HEK293 (cell line): Measurements from ENCODE around the gene GREB1L.
A peak's percentile ranks its signal among the peaks of the same experiment; 100 is the strongest.

Experiments
- HOXA7 ChIP-seq: sonication (generic); formaldehyde crosslinking; IDR thresholded peaks from 2 replicates; pipeline ENCODE4 v1.8.1; 2022; ENCODE audit warnings: missing genetic modification reagents, borderline replicate concordance
- KLF1 ChIP-seq: fragments of 450-650 bp; formaldehyde crosslinking; IDR thresholded peaks from 2 replicates; pipeline ENCODE4 v1.5.1; 2016; ENCODE audit warnings: missing biosample characterization, missing genetic modification characterization
- KLF8 ChIP-seq: fragments of 450-650 bp; formaldehyde crosslinking; IDR thresholded peaks from 2 replicates; pipeline ENCODE4 v1.5.1; 2016; ENCODE audit warnings: missing biosample characterization, missing genetic modification characterization
- PATZ1 ChIP-seq: fragments of 450-650 bp; formaldehyde crosslinking; IDR thresholded peaks from 2 replicates; pipeline ENCODE4 v1.5.1; 2016; ENCODE audit warnings: missing biosample characterization, missing genetic modification characterization
- SALL2 ChIP-seq: fragments of 450-650 bp; formaldehyde crosslinking; IDR thresholded peaks from 2 replicates; pipeline ENCODE4 v1.5.0; 2017; ENCODE audit warnings: missing biosample characterization, mild to moderate bottlenecking, missing genetic modification characterization, borderline replicate concordance
- TSHZ1 ChIP-seq: fragments of 450-650 bp; formaldehyde crosslinking; IDR thresholded peaks from 2 replicates; pipeline ENCODE4 v1.5.1; 2016; ENCODE audit warnings: missing biosample characterization, missing genetic modification characterization, borderline replicate concordance
- YY2 ChIP-seq: fragments of 450-650 bp; formaldehyde crosslinking; IDR thresholded peaks from 2 replicates; pipeline ENCODE4 v1.5.1; 2016; ENCODE audit warnings: missing biosample characterization, missing genetic modification characterization
- ZBTB20 ChIP-seq: fragments of 450-650 bp; formaldehyde crosslinking; IDR thresholded peaks from 2 replicates; pipeline ENCODE4 v1.5.1; 2016; ENCODE audit warnings: missing biosample characterization, missing genetic modification characterization
- ZFP3 ChIP-seq: fragments of 450-650 bp; formaldehyde crosslinking; IDR thresholded peaks from 2 replicates; pipeline ENCODE4 v1.5.1; 2016; ENCODE audit warnings: low read depth, missing biosample characterization, missing genetic modification characterization
- ZFP37 ChIP-seq: fragments of 450-650 bp; formaldehyde crosslinking; IDR thresholded peaks from 2 replicates; pipeline ENCODE4 v1.5.1; 2016; ENCODE audit warnings: missing biosample characterization, missing genetic modification characterization
- ZNF311 ChIP-seq: fragments of 450-650 bp; formaldehyde crosslinking; IDR thresholded peaks from 2 replicates; pipeline ENCODE4 v1.5.1; 2017; ENCODE audit warnings: missing biosample characterization, missing genetic modification characterization, borderline replicate concordance
- ZNF488 ChIP-seq: fragments of 450-650 bp; formaldehyde crosslinking; IDR thresholded peaks from 2 replicates; pipeline ENCODE4 v1.5.1; 2016; ENCODE audit warnings: missing biosample characterization, missing genetic modification characterization
- ZNF596 ChIP-seq: fragments of 450-650 bp; IDR thresholded peaks from 2 replicates; pipeline ENCODE4 v1.5.0; 2018; ENCODE audit warnings: missing biosample characterization, mild to moderate bottlenecking, missing genetic modification characterization, moderate library complexity
- ZSCAN23 ChIP-seq: fragments of 450-650 bp; formaldehyde crosslinking; IDR thresholded peaks from 2 replicates; pipeline ENCODE4 v1.5.1; 2016; ENCODE audit warnings: missing biosample characterization, missing genetic modification characterization
- ZSCAN4 ChIP-seq: fragments of 450-650 bp; formaldehyde crosslinking; IDR thresholded peaks from 2 replicates; pipeline ENCODE4 v1.5.1; 2017; ENCODE audit warnings: missing biosample characterization, missing genetic modification characterization
- TF ChIP-seq, protein P1 (sequence below): fragments of 450-650 bp; formaldehyde crosslinking; IDR thresholded peaks from 2 replicates; pipeline ENCODE4 v1.5.1; 2016; ENCODE audit warnings: missing biosample characterization, missing genetic modification characterization, low read depth
- TF ChIP-seq, protein P2 (sequence below): fragments of 450-650 bp; formaldehyde crosslinking; conservative IDR thresholded peaks from 2 replicates; pipeline ENCODE4 v1.5.1; 2016; ENCODE audit warnings: low read depth, missing biosample characterization, missing genetic modification characterization
- TF ChIP-seq, protein P3 (sequence below): fragments of 450-650 bp; formaldehyde crosslinking; IDR thresholded peaks from 2 replicates; pipeline ENCODE4 v1.5.1; 2016; ENCODE audit warnings: missing biosample characterization, missing genetic modification characterization

The GREB1L gene

DNA sequence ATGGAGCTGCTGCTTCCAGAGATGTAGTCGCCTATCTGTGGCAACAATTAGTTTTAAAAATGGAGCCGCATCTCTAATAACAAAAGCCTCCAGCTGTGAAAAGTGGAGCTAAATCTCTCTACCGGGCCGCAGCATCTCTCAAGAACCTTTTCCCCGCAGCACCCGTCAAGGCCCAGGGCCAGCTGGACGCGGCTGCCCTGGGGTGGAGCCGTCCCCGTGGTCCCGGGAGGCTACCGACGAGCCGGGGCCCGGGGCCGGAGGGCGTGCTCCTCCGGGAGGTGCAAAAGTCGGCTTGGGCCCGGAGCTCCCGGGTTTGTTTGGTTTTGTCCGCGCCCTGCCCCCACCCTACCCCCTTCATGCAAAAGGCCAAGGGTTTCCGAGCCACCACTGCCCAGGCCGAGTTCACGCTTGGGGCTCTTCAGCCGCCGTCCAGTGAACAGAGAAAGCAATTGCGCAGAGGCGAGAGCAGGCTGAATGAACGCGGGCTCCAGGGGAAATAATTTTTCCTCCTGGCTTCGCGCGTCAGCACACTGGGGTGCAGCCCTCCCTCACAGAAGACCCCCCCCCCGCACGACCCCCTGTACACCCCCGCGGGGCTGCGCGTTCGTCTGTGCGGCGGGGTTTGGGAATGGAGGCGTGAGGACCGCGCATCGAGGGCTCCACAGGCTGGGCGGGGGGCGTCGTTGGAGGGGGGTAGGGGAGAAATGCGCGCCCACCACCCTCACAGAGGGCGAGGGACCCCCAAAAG lies 557 bp upstream of the GREB1L start (continued):
- TF ChIP-seq PATZ1 (tag by site-specific recombination) (peak; percentile 75), KLF1 (tag by site-specific recombination) (peak; percentile 46), ZFP3 (tag by site-specific recombination) (no peak), ZSCAN4 (tag by site-specific recombination) (no peak), SALL2 (tag by site-specific recombination) (no peak), ZSCAN23 (tag by site-specific recombination) (no peak), ZNF596 (tag by site-specific recombination) (no peak), ZNF488 (no peak), ZFP37 (tag by site-specific recombination) (no peak), YY2 (tag by site-specific recombination) (no peak), HOXA7 (no peak), KLF8 (tag by site-specific recombination) (no peak), TSHZ1 (tag by site-specific recombination) (no peak), ZBTB20 (tag by site-specific recombination) (peak; percentile 87), ZNF311 (no peak)
- TF ChIP-seq, protein P1, sequence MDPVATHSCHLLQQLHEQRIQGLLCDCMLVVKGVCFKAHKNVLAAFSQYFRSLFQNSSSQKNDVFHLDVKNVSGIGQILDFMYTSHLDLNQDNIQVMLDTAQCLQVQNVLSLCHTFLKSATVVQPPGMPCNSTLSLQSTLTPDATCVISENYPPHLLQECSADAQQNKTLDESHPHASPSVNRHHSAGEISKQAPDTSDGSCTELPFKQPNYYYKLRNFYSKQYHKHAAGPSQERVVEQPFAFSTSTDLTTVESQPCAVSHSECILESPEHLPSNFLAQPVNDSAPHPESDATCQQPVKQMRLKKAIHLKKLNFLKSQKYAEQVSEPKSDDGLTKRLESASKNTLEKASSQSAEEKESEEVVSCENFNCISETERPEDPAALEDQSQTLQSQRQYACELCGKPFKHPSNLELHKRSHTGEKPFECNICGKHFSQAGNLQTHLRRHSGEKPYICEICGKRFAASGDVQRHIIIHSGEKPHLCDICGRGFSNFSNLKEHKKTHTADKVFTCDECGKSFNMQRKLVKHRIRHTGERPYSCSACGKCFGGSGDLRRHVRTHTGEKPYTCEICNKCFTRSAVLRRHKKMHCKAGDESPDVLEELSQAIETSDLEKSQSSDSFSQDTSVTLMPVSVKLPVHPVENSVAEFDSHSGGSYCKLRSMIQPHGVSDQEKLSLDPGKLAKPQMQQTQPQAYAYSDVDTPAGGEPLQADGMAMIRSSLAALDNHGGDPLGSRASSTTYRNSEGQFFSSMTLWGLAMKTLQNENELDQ = no peak
- TF ChIP-seq, protein P2, sequence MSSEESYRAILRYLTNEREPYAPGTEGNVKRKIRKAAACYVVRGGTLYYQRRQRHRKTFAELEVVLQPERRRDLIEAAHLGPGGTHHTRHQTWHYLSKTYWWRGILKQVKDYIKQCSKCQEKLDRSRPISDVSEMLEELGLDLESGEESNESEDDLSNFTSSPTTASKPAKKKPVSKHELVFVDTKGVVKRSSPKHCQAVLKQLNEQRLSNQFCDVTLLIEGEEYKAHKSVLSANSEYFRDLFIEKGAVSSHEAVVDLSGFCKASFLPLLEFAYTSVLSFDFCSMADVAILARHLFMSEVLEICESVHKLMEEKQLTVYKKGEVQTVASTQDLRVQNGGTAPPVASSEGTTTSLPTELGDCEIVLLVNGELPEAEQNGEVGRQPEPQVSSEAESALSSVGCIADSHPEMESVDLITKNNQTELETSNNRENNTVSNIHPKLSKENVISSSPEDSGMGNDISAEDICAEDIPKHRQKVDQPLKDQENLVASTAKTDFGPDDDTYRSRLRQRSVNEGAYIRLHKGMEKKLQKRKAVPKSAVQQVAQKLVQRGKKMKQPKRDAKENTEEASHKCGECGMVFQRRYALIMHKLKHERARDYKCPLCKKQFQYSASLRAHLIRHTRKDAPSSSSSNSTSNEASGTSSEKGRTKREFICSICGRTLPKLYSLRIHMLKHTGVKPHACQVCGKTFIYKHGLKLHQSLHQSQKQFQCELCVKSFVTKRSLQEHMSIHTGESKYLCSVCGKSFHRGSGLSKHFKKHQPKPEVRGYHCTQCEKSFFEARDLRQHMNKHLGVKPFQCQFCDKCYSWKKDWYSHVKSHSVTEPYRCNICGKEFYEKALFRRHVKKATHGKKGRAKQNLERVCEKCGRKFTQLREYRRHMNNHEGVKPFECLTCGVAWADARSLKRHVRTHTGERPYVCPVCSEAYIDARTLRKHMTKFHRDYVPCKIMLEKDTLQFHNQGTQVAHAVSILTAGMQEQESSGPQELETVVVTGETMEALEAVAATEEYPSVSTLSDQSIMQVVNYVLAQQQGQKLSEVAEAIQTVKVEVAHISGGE (tag by site-specific recombination) = no peak
- TF ChIP-seq, protein P3, sequence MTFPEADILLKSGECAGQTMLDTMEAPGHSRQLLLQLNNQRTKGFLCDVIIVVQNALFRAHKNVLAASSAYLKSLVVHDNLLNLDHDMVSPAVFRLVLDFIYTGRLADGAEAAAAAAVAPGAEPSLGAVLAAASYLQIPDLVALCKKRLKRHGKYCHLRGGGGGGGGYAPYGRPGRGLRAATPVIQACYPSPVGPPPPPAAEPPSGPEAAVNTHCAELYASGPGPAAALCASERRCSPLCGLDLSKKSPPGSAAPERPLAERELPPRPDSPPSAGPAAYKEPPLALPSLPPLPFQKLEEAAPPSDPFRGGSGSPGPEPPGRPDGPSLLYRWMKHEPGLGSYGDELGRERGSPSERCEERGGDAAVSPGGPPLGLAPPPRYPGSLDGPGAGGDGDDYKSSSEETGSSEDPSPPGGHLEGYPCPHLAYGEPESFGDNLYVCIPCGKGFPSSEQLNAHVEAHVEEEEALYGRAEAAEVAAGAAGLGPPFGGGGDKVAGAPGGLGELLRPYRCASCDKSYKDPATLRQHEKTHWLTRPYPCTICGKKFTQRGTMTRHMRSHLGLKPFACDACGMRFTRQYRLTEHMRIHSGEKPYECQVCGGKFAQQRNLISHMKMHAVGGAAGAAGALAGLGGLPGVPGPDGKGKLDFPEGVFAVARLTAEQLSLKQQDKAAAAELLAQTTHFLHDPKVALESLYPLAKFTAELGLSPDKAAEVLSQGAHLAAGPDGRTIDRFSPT = no peak
